ENCODE data around the gene CFAP57. TPM values are rescaled to one million over a fixed set of nuclear protein-coding genes. Genes with fewer than 3 reads are reported as not detected.

CFAP57 gene
- total RNA-seq, 1 donor from 2014 or later: not detected

GRCh38 chr1:43267818-43268425 lies 95.8 kb downstream of the CFAP57 start:
- intact Hi-C loops (cut with DNase I): no loop called here
- DNase-seq (ENCODE audit: extremely low spot score in 2 of 2): peak in 1 of 2 donors; percentile 60
- no peak for TF ChIP-seq POLR2A (IDR thresholded peaks at IDR 0.05)
- TF ChIP-seq POLR2AphosphoS5 (IDR thresholded peaks at IDR 0.05; ENCODE audit: insufficient read depth in 1 of 2, low read depth in 1 of 2): no peak
- TF ChIP-seq, protein P1, sequence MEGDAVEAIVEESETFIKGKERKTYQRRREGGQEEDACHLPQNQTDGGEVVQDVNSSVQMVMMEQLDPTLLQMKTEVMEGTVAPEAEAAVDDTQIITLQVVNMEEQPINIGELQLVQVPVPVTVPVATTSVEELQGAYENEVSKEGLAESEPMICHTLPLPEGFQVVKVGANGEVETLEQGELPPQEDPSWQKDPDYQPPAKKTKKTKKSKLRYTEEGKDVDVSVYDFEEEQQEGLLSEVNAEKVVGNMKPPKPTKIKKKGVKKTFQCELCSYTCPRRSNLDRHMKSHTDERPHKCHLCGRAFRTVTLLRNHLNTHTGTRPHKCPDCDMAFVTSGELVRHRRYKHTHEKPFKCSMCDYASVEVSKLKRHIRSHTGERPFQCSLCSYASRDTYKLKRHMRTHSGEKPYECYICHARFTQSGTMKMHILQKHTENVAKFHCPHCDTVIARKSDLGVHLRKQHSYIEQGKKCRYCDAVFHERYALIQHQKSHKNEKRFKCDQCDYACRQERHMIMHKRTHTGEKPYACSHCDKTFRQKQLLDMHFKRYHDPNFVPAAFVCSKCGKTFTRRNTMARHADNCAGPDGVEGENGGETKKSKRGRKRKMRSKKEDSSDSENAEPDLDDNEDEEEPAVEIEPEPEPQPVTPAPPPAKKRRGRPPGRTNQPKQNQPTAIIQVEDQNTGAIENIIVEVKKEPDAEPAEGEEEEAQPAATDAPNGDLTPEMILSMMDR (IDR thresholded peaks at IDR 0.05): no peak
- no peaks in the 10 kb centered on the region for H3K9me3 ChIP-seq
- H3K36me3 ChIP-seq: no peaks in the 10 kb centered on the region
- H3K4me3 ChIP-seq: no peak overlapping the region
- no peaks in the 10 kb centered on the region for H3K27me3 ChIP-seq
- H3K27ac ChIP-seq: no peak overlapping the region
- peaks cover 5% of the 10 kb centered on the region for H3K4me1 ChIP-seq

DNA sequence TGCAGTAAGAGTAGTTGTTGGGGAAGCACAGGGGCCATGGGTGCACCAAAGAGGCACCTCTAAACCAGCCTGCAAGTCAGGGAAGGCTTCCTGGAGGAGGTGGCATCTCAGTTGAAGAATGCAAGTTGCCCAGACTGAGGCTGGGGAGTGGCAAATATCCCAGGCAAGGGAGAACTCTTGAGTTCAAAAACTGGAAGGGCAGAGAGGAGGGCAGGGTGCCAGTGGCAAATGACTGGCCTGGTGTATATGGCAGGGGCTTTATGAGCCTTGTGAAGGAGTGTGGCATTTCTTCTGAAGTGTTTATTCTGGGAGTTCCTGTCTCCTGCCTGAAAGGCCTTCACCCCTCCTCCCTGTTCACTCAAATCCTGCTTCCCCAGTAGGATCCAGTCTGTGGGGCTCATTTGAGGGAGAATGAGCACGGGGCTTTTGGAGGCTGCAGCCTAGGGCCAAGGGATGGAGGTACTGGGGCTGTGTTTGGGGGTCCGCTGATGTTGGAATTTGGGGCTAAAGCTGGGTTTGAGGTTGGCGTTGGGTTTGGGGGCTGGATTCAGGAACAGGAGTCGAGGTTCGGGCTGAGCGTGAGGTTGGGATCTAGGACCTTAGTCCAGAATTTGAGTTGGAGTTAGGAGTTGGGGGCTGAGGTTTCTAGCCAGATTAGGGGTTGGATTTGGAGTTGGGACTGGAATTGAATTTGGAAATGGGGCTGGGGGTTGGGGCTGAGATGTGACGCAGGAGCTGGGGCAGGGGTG lies 97.7 kb downstream of the CFAP57 start, which contains the start of gene TMEM125:
TSS of gene TMEM125 (plus strand) at position 357 of the 749 bp plus-strand sequence. CDS start 2,740 bp downstream, outside the sequence.
- H3K4me1 ChIP-seq: peaks cover 5% of the 10 kb centered on the region
- H3K9me3 ChIP-seq: no peaks in the 10 kb centered on the region
- no peak within 1 kb of the TSS for H3K27ac ChIP-seq
- no peak for TF ChIP-seq POLR2AphosphoS5 (IDR thresholded peaks at IDR 0.05; ENCODE audit: insufficient read depth in 1 of 2, low read depth in 1 of 2)
- TF ChIP-seq, protein P1 (IDR thresholded peaks at IDR 0.05): no peak
- TF ChIP-seq POLR2A (IDR thresholded peaks at IDR 0.05): no peak
- no peaks in the 10 kb centered on the region for H3K27me3 ChIP-seq
- peak within 1 kb of the TSS in 1 of 2 donors; percentile 2 for H3K4me3 ChIP-seq
- intact Hi-C loops (cut with DNase I): no loop called here
- H3K36me3 ChIP-seq: no peaks in the 10 kb centered on the region
- DNase-seq (ENCODE audit: extremely low spot score in 2 of 2): peak; percentile 64 to 77

DNA sequence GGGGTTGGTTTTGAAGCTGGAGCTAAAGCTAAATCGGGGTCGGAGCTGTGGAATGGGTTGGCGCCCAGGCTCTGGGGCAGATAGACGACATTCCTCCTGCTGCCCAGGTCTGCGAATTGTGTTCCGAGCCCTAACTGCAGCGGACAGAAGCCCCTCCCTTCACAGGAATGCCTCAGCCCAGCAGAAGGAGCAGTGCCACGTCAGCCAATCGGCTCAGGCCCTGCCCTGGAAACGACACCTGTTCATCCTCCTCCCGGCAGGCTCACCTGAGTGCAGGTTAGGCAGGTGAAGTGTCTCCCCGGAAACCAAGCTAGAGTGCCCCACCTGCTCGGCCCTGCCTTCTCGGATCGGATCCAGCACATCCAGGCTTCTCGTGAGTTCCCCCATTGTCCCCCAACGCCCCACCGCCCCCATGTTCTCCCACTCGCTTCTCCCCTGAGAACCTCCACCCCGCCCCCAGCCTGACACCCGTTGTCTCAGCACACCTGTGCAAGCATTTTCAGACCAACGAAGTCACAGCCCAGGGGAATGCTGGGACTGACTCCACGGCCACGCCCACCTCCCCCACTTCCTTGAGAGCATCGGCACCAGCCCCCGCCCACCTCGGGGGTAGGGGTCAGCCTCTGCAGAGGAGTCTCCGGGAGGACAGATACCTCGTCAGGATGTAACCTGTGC lies 98.4 kb downstream of the CFAP57 start:
- H3K36me3 ChIP-seq: no peaks in the 10 kb centered on the region
- no peak for TF ChIP-seq POLR2A (IDR thresholded peaks at IDR 0.05)
- TF ChIP-seq, protein P1 (IDR thresholded peaks at IDR 0.05): no peak
- no peak for TF ChIP-seq POLR2AphosphoS5 (IDR thresholded peaks at IDR 0.05; ENCODE audit: insufficient read depth in 1 of 2, low read depth in 1 of 2)
- H3K27me3 ChIP-seq: no peaks in the 10 kb centered on the region
- no peak overlapping the region for H3K27ac ChIP-seq
- peak overlapping the region in 1 of 2 donors; percentile 2 for H3K4me3 ChIP-seq
- intact Hi-C loops (cut with DNase I): no loop called here
- no peaks in the 10 kb centered on the region for H3K9me3 ChIP-seq
- H3K4me1 ChIP-seq: peaks cover 5% of the 10 kb centered on the region
- peak; percentile 72 to 94 for DNase-seq (ENCODE audit: extremely low spot score in 2 of 2)

DNA sequence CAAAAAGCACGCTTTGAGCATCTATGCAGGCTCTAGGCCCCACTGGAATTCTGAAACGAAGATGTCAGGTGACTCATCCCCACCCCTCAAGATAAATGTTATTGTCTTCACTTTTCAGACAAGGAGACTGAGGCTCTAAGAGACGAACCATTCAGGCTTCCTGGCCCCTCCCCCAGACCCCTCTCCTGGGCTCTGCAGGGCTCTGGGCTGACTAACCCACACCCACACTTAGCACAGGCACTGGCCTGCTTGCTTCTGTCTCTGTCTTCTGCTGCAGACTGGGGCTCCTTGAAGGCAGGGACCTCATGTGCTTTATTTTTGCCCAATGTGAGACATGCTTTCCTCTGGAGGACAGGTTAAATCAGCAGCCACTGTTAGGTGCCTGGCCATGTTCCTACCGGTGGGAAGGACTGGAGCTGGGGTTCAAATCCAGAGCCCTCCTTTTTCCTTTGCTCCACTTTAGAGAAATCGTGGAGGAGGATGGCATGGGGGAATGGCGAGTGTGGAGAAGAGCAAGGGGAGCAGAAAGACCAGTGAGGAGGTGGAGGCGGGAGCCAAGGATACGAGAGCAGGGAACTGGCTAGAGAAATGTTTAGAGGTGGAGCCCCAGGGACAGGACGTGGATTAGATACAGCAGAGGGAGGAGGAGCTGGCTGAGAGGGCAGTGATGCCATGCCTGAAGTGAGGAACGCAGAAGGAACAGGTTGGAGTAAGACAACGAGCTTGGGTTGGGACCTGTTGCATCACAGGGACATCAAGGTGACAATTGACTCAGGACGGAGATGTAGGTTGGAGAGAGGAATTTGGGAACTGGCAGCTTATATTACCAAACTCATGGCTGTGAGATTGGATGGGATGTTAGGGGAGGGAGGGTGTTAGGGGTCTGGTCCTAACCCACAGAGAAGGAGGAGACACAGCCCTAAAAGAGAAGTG lies 99.3 kb downstream of the CFAP57 start:
- peaks cover 5% of the 10 kb centered on the region for H3K4me1 ChIP-seq
- H3K4me3 ChIP-seq: no peak overlapping the region
- TF ChIP-seq POLR2A (IDR thresholded peaks at IDR 0.05): no peak
- no peak for TF ChIP-seq POLR2AphosphoS5 (IDR thresholded peaks at IDR 0.05; ENCODE audit: insufficient read depth in 1 of 2, low read depth in 1 of 2)
- TF ChIP-seq, protein P1 (IDR thresholded peaks at IDR 0.05): no peak
- H3K36me3 ChIP-seq: no peaks in the 10 kb centered on the region
- no peaks in the 10 kb centered on the region for H3K27me3 ChIP-seq
- peak in 1 of 2 donors; percentile 52 for DNase-seq (ENCODE audit: extremely low spot score in 2 of 2)
- no peak overlapping the region for H3K27ac ChIP-seq
- no peaks in the 10 kb centered on the region for H3K9me3 ChIP-seq
- intact Hi-C loops (cut with DNase I): no loop called here

Measured in vagina (tissue), 2 donors.